GM23248 (cell line): ENCODE measurements around the gene BRAF. TPM values are rescaled to one million over a fixed set of nuclear protein-coding genes. Genes with fewer than 3 reads are reported as not detected.

Experiments
- DNase-seq: peaks from one replicate; pipeline ENCODE4 v3.0.0-alpha.2; 2015
- H2AFZ ChIP-seq: fragments of 200-600 bp; sonication (generic); 2 replicates; pipeline ENCODE4 v1.6.1; 2016; ENCODE audit warnings: antibody characterized with exemption
- H3F3A ChIP-seq: fragments of 200-600 bp; sonication (generic); 2 replicates; pipeline ENCODE4 v1.6.1; 2016; ENCODE audit warnings: mild to moderate bottlenecking, antibody characterized with exemption, mixed run types; ENCODE audit not compliant: insufficient read depth
- H3K27ac ChIP-seq: fragments of 200-600 bp; sonication (generic); 2 replicates; pipeline ENCODE4 v1.5.1; 2016; ENCODE audit warnings: mild to moderate bottlenecking
- H3K27me3 ChIP-seq: fragments of 200-600 bp; sonication (generic); replicated peaks from 2 replicates; pipeline ENCODE4 v1.6.1; 2016; ENCODE audit warnings: mild to moderate bottlenecking; ENCODE audit not compliant: insufficient read depth
- H3K36me3 ChIP-seq: fragments of 200-600 bp; sonication (generic); 2 replicates; pipeline ENCODE4 v1.6.1; 2016; ENCODE audit warnings: low read depth, mild to moderate bottlenecking
- H3K4me1 ChIP-seq: fragments of 200-600 bp; sonication (generic); 2 replicates; pipeline ENCODE4 v1.6.1; 2016; ENCODE audit warnings: mild to moderate bottlenecking; ENCODE audit not compliant: insufficient read depth
- H3K4me2 ChIP-seq: fragments of 200-600 bp; sonication (generic); one replicate; pipeline ENCODE4 v1.6.1; 2016; ENCODE audit warnings: mild to moderate bottlenecking; ENCODE audit not compliant: unreplicated experiment
- H3K4me3 ChIP-seq: fragments of 200-600 bp; sonication (generic); 2 replicates; pipeline ENCODE4 v1.5.1; 2016; ENCODE audit warnings: mild to moderate bottlenecking
- H3K79me2 ChIP-seq: fragments of 200-600 bp; sonication (generic); 2 replicates; pipeline ENCODE4 v1.6.1; 2016; ENCODE audit warnings: mild to moderate bottlenecking; ENCODE audit not compliant: insufficient read depth
- H3K9ac ChIP-seq: fragments of 200-600 bp; sonication (generic); 2 replicates; pipeline ENCODE4 v1.6.1; 2016; ENCODE audit warnings: mild to moderate bottlenecking
- H3K9me2 ChIP-seq: fragments of 200-600 bp; sonication (generic); 2 replicates; pipeline ENCODE4 v1.6.1; 2016; ENCODE audit warnings: mixed run types, mild to moderate bottlenecking, moderate library complexity; ENCODE audit not compliant: insufficient read depth
- H3K9me3 ChIP-seq: fragments of 200-600 bp; sonication (generic); one replicate; pipeline ENCODE4 v1.6.1; 2017; ENCODE audit warnings: low read depth
- H4K20me1 ChIP-seq: fragments of 200-600 bp; sonication (generic); 2 replicates; pipeline ENCODE4 v1.6.0; 2016; ENCODE audit not compliant: insufficient read depth
- EZH2 ChIP-seq: fragments of 200-600 bp; sonication (generic); IDR thresholded peaks from 2 replicates; pipeline ENCODE4 v1.6.1; 2018; ENCODE audit warnings: antibody characterized with exemption, mild to moderate bottlenecking; ENCODE audit not compliant: insufficient read depth, poor library complexity, severe bottlenecking
- EZH2phosphoT487 ChIP-seq: fragments of 200-600 bp; sonication (generic); IDR thresholded peaks from 2 replicates; pipeline ENCODE4 v1.6.1; 2018; ENCODE audit warnings: antibody characterized with exemption, moderate library complexity, mild to moderate bottlenecking, low read depth; ENCODE audit not compliant: insufficient read depth
- WGBS, 2 experiments: methylation state at CpG; one replicate each; pipeline ENCODE4 v1.1.6; 2015 to 2017; ENCODE audit warnings: low lambda C conversion rate in 2 of 2, low coverage in 1 of 2; ENCODE audit errors: missing lambda C conversion rate in 2 of 2; 5-methylcytosine and 5-hydroxymethylcytosine counted together
- in situ Hi-C: fragments of 300-500 bp; cut with MboI; formaldehyde crosslinking; loops from 2 replicates; pipeline ENCODE4 v1.15.0; 2020
- polyA plus RNA-seq: library from polyadenylated mRNA; unstranded; fragments of >200 nt; fragmentation: Nextera tagmentation; extraction: Ambion mirVana; gene quantifications from 2 replicates; pipeline ENCODE4 v1.2.1, GENCODE V29; 2016
- total RNA-seq: library from RNA; depleted of rRNA; stranded (reverse); fragments of >200 nt; shearing (Covaris generic); gene quantifications from 2 replicates; pipeline ENCODE4 v1.2.3, GENCODE V29; 2014

Gene BRAF
- total and polyA plus RNA-seq, 2 experiments from 2014 or later = 5.8 to 11.0 TPM

- Histone ChIP-seq H3K79me2 (peaks cover 100% of the 10 kb centered on the region), H3K4me2 (no peak overlapping the region), H3K36me3 (no peaks in the 10 kb centered on the region), H3K4me3 (no peak overlapping the region), H3K9me2 (no peaks in the 10 kb centered on the region; the same call in 1 of the 2 replicates), H3K9ac (no peak overlapping the region), H3F3A (no peaks in the 10 kb centered on the region), H3K27me3 (no peaks in the 10 kb centered on the region), H3K4me1 (no peaks in the 10 kb centered on the region), H3K9me3 (no peaks in the 10 kb centered on the region), H3K27ac (no peak overlapping the region), H2AFZ (no peak overlapping the region), H4K20me1 (peaks cover 42% of the 10 kb centered on the region; the same call in 1 of the 2 replicates)
- no peak for DNase-seq
- in situ Hi-C loops = no loop called here
- WGBS, 2 experiments = 100% methylated on average over 1 of the region's 1 CpG
- no peak for TF ChIP-seq EZH2
- TF ChIP-seq EZH2phosphoT487 = no peak
These were observed 35.1 kb downstream of the BRAF start for GRCh38 chr7:140889645-140890044.

- no peaks in the 10 kb centered on the region for H3K4me1 ChIP-seq
- no peak overlapping the region for H3K4me3 ChIP-seq
- H3K4me2 ChIP-seq = no peak overlapping the region
- H3K36me3 ChIP-seq = no peaks in the 10 kb centered on the region
- H4K20me1 ChIP-seq = peaks cover 42% of the 10 kb centered on the region; the same call in 1 of the 2 replicates
- H3K79me2 ChIP-seq = peaks cover 100% of the 10 kb centered on the region
- no peaks in the 10 kb centered on the region; the same call in 1 of the 2 replicates for H3K9me2 ChIP-seq
- no peaks in the 10 kb centered on the region for H3K27me3 ChIP-seq
- no peak overlapping the region for H3K9ac ChIP-seq
- no peaks in the 10 kb centered on the region for H3F3A ChIP-seq
- H3K27ac ChIP-seq = no peak overlapping the region
- no peak overlapping the region for H2AFZ ChIP-seq
- DNase-seq = no peak
- no peaks in the 10 kb centered on the region for H3K9me3 ChIP-seq
- 19 to 28% methylated on average over 1 of the region's 1 CpG for WGBS, 2 experiments
- in situ Hi-C loops = no loop called here
- TF ChIP-seq EZH2 (no peak), EZH2phosphoT487 (no peak)
These were observed 35.6 kb downstream of the BRAF start for GRCh38 chr7:140889150-140889549.

GRCh38 chr7:140888087-140888486, 36.6 kb downstream of the BRAF start:
- no peak overlapping the region for H3K4me3 ChIP-seq
- no peaks in the 10 kb centered on the region for H3K4me1 ChIP-seq
- H3K27ac ChIP-seq = no peak overlapping the region
- peaks cover 34% of the 10 kb centered on the region; the same call in 1 of the 2 replicates for H4K20me1 ChIP-seq
- TF ChIP-seq EZH2 (no peak), EZH2phosphoT487 (no peak)
- H3K9me3 ChIP-seq = no peaks in the 10 kb centered on the region
- H3K9me2 ChIP-seq = no peaks in the 10 kb centered on the region; the same call in 1 of the 2 replicates
- no peaks in the 10 kb centered on the region for H3F3A ChIP-seq
- H3K4me2 ChIP-seq = no peak overlapping the region
- in situ Hi-C loops = no loop called here
- peaks cover 99% of the 10 kb centered on the region for H3K79me2 ChIP-seq
- 92 to 96% methylated on average over 4 of the region's 4 CpGs for WGBS, 2 experiments
- no peak overlapping the region for H3K9ac ChIP-seq
- no peaks in the 10 kb centered on the region for H3K36me3 ChIP-seq
- no peak for DNase-seq
- no peaks in the 10 kb centered on the region for H3K27me3 ChIP-seq
- no peak overlapping the region for H2AFZ ChIP-seq

GRCh38 chr7:140885735-140886334, 38.9 kb downstream of the BRAF start:
- in situ Hi-C loops = no loop called here
- no peak for TF ChIP-seq EZH2
- TF ChIP-seq EZH2phosphoT487 = no peak
- Histone ChIP-seq H3K9ac (no peak overlapping the region), H4K20me1 (peaks cover 25% of the 10 kb centered on the region; the same call in 1 of the 2 replicates), H3K4me3 (no peak overlapping the region), H3K79me2 (peaks cover 98% of the 10 kb centered on the region), H3K4me2 (no peak overlapping the region), H2AFZ (no peak overlapping the region), H3K4me1 (no peaks in the 10 kb centered on the region), H3K9me2 (no peaks in the 10 kb centered on the region; the same call in 1 of the 2 replicates), H3K27me3 (no peaks in the 10 kb centered on the region), H3F3A (no peaks in the 10 kb centered on the region), H3K9me3 (no peaks in the 10 kb centered on the region), H3K36me3 (no peaks in the 10 kb centered on the region), H3K27ac (no peak overlapping the region)
- DNase-seq = no peak
- 97 to 100% methylated on average over 1 of the region's 1 CpG for WGBS, 2 experiments
